ENCODE measurements around the gene NAA35.
A peak's percentile ranks its signal among the peaks of the same experiment; 100 is the strongest.
"Not testable (repeated sequence)": the region's sequence is repeated elsewhere in the genome, so short reads cannot be mapped to it uniquely, and the experiment has no call there.

NAA35 gene

GRCh38 chr9:85940832-85941621, at the start of gene NAA35:
Gene NAA35, plus strand, starts transcription at chr9:85941146. Its CDS starts 1,014 bp downstream, at chr9:85942160.
- DNase-seq, result peak; percentile 93 to 97

- DNase-seq, result no peak
These were observed 48.5 kb upstream of the NAA35 start for GRCh38 chr9:85892401-85892800.

- no peak for DNase-seq
These were observed 45.3 kb upstream of the NAA35 start for GRCh38 chr9:85895685-85896084.

- no peak for DNase-seq
These were observed 43.1 kb upstream of the NAA35 start for GRCh38 chr9:85897848-85898247.

GRCh38 chr9:85898332-85898731, 42.6 kb upstream of the NAA35 start:
- no peak for DNase-seq

- DNase-seq, result no peak
These were observed 41.6 kb upstream of the NAA35 start for GRCh38 chr9:85899388-85899787.

GRCh38 chr9:85900504-85901201, 40.3 kb upstream of the NAA35 start:
- peak in 1 of 2 experiments; percentile 12 for DNase-seq

GRCh38 chr9:85904975-85905374, 36.0 kb upstream of the NAA35 start:
- no peak for DNase-seq

GRCh38 chr9:85905957-85906356, 35.0 kb upstream of the NAA35 start:
- no peak for DNase-seq

- DNase-seq, result no peak
These were observed 31.6 kb upstream of the NAA35 start for GRCh38 chr9:85909390-85909789.

- DNase-seq, result no peak
These were observed 26.8 kb upstream of the NAA35 start for GRCh38 chr9:85914108-85914507.

GRCh38 chr9:85917756-85918155, 23.2 kb upstream of the NAA35 start:
- DNase-seq, result no peak

GRCh38 chr9:85925493-85925892, 15.5 kb upstream of the NAA35 start:
- no peak for DNase-seq

- no peak for DNase-seq
These were observed 13.9 kb upstream of the NAA35 start for GRCh38 chr9:85927076-85927475.

GRCh38 chr9:85931495-85931894, 9.5 kb upstream of the NAA35 start:
- DNase-seq, result no peak

- DNase-seq, result not testable (repeated sequence)
These were observed 5.0 kb upstream of the NAA35 start for GRCh38 chr9:85935950-85936349.

GRCh38 chr9:85940275-85940831, 593 bp upstream of the NAA35 start:
- DNase-seq, result no peak

GRCh38 chr9:85941622-85941940, 635 bp downstream of the NAA35 start:
- DNase-seq, result no peak

- DNase-seq, result no peak
These were observed 1.3 kb downstream of the NAA35 start for GRCh38 chr9:85941966-85942912.

- DNase-seq, result no peak
These were observed 2.2 kb downstream of the NAA35 start for GRCh38 chr9:85942913-85943709.

- DNase-seq, result no peak
These were observed 2.9 kb downstream of the NAA35 start for GRCh38 chr9:85943757-85944430.

GRCh38 chr9:85944672-85945071, 3.7 kb downstream of the NAA35 start:
- no peak for DNase-seq
